GM23338 (cell line): ENCODE measurements around the gene SDF2L1. TPM values are rescaled to one million over a fixed set of nuclear protein-coding genes. Genes with fewer than 3 reads are reported as not detected.

Experiments used
- ATAC-seq: fragments of 200-7000 bp; cut with Tn5 transposase; 3 replicates; pipeline ENCODE4 v1.9.1; 2020
- DNase-seq: peaks from one replicate; pipeline ENCODE4 v3.0.0-alpha.2; 2015; ENCODE audit warnings: low spot score
- H2AFZ ChIP-seq: fragments of 200-600 bp; sonication (generic); 2 replicates; pipeline ENCODE4 v1.8.0; 2016; ENCODE audit warnings: antibody characterized with exemption, mild to moderate bottlenecking, moderate library complexity
- H3F3A ChIP-seq: fragments of 200-600 bp; sonication (generic); replicated peaks from 2 replicates; pipeline ENCODE4 v1.8.0; 2017; ENCODE audit warnings: antibody characterized with exemption, mixed run types, low read depth
- H3K27ac ChIP-seq: fragments of 200-600 bp; sonication (generic); 2 replicates; pipeline ENCODE4 v1.6.1; 2016; ENCODE audit warnings: low read depth
- H3K27me3 ChIP-seq: fragments of 200-600 bp; sonication (generic); 2 replicates; pipeline ENCODE4 v1.8.0; 2016; ENCODE audit warnings: mild to moderate bottlenecking, mixed run types, moderate library complexity; ENCODE audit not compliant: insufficient read depth
- H3K36me3 ChIP-seq: fragments of 200-600 bp; sonication (generic); 2 replicates; pipeline ENCODE4 v1.8.0; 2016; ENCODE audit warnings: mild to moderate bottlenecking; ENCODE audit not compliant: insufficient read depth
- H3K4me1 ChIP-seq: fragments of 200-600 bp; sonication (generic); 2 replicates; pipeline ENCODE4 v1.8.0; 2016; ENCODE audit warnings: mild to moderate bottlenecking, moderate library complexity; ENCODE audit not compliant: insufficient read depth
- H3K4me2 ChIP-seq: fragments of 200-600 bp; sonication (generic); 2 replicates; pipeline ENCODE4 v1.7.1; 2017; ENCODE audit warnings: mixed run types
- H3K4me3 ChIP-seq: fragments of 200-600 bp; sonication (generic); 2 replicates; pipeline ENCODE4 v1.6.1; 2016; ENCODE audit warnings: mixed run types
- H3K79me2 ChIP-seq: fragments of 200-600 bp; sonication (generic); replicated peaks from 2 replicates; pipeline ENCODE4 v1.8.0; 2017; ENCODE audit warnings: mild to moderate bottlenecking; ENCODE audit not compliant: insufficient read depth
- H3K9me2 ChIP-seq: fragments of 200-600 bp; sonication (generic); 2 replicates; pipeline ENCODE4 v1.8.0; 2017; ENCODE audit not compliant: insufficient read depth
- H4K20me1 ChIP-seq: fragments of 200-600 bp; sonication (generic); replicated peaks from 2 replicates; pipeline ENCODE4 v1.8.0; 2017; ENCODE audit warnings: mild to moderate bottlenecking; ENCODE audit not compliant: insufficient read depth
- H3K27ac Mint-ChIP-seq: 2 replicates; pipeline ENCODE4 v1.8.0; 2020; ENCODE audit warnings: inconsistent platforms, mild to moderate bottlenecking, moderate library complexity, mixed read lengths
- H3K27me3 Mint-ChIP-seq: 3 replicates; pipeline ENCODE4 v1.8.0; 2022; ENCODE audit warnings: low read depth, mild to moderate bottlenecking, moderate library complexity, mixed read lengths, inconsistent platforms; ENCODE audit not compliant: insufficient read depth, poor library complexity
- H3K36me3 Mint-ChIP-seq: 3 replicates; pipeline ENCODE4 v1.8.0; 2021; ENCODE audit warnings: low read depth, mild to moderate bottlenecking, inconsistent platforms, moderate library complexity, mixed read lengths
- H3K4me1 Mint-ChIP-seq: 3 replicates; pipeline ENCODE4 v1.8.0; 2020; ENCODE audit warnings: mild to moderate bottlenecking, inconsistent platforms, mixed read lengths
- H3K4me3 Mint-ChIP-seq: 3 replicates; pipeline ENCODE4 v1.8.0; 2021; ENCODE audit warnings: moderate library complexity, mild to moderate bottlenecking, inconsistent platforms, mixed read lengths
- H3K9me3 Mint-ChIP-seq: 3 replicates; pipeline ENCODE4 v1.8.0; 2020; ENCODE audit warnings: moderate library complexity, mild to moderate bottlenecking, inconsistent platforms, mixed read lengths
- CREB1 ChIP-seq: fragments of 250-450 bp; sonication (Bioruptor Pico); IDR thresholded peaks from 2 replicates; pipeline ENCODE4 v1.5.0; 2020; ENCODE audit warnings: low read depth, mild to moderate bottlenecking, moderate library complexity
- ETS1 ChIP-seq: IDR thresholded peaks from 2 replicates; pipeline ENCODE4 v1.6.1; 2016; ENCODE audit warnings: antibody characterized with exemption
- POLR2AphosphoS5 ChIP-seq: IDR thresholded peaks from 2 replicates; pipeline ENCODE4 v1.6.1; 2016; ENCODE audit warnings: antibody characterized with exemption, low read depth
- REST ChIP-seq: IDR thresholded peaks from one replicate; pipeline ENCODE4 v1.6.1; 2018; ENCODE audit warnings: antibody characterized with exemption; ENCODE audit not compliant: unreplicated experiment
- STAT1 ChIP-seq: IDR thresholded peaks from one replicate; pipeline ENCODE4 v1.6.1; 2016; ENCODE audit warnings: antibody characterized with exemption; ENCODE audit not compliant: unreplicated experiment
- ZNF114 ChIP-seq: fragments of 250-450 bp; sonication (Bioruptor Pico); IDR thresholded peaks from 2 replicates; pipeline ENCODE4 v1.5.0; 2020; ENCODE audit warnings: mild to moderate bottlenecking, moderate library complexity
- ZNF331 ChIP-seq: fragments of 250-450 bp; sonication (Bioruptor Pico); IDR thresholded peaks from 2 replicates; pipeline ENCODE4 v1.5.0; 2020; ENCODE audit warnings: low read depth, mild to moderate bottlenecking, moderate library complexity
- ZNF462 ChIP-seq: fragments of 250-450 bp; sonication (Bioruptor Pico); IDR thresholded peaks from 2 replicates; pipeline ENCODE4 v1.5.0; 2020; ENCODE audit warnings: mild to moderate bottlenecking, moderate library complexity
- polyA plus RNA-seq: library from polyadenylated mRNA; unstranded; fragments of >200 nt; fragmentation: Nextera tagmentation; extraction: Ambion mirVana; gene quantifications from 2 replicates; pipeline ENCODE4 v1.2.1, GENCODE V29; 2016
- total RNA-seq: library from RNA; depleted of rRNA; stranded (reverse); fragments of >200 nt; shearing (Covaris generic); gene quantifications from 2 replicates; pipeline ENCODE4 v1.2.3, GENCODE V29; 2014

SDF2L1 gene
- total and polyA plus RNA-seq, 2 experiments from 2014 or later: 62.3 to 72.7 TPM

DNA sequence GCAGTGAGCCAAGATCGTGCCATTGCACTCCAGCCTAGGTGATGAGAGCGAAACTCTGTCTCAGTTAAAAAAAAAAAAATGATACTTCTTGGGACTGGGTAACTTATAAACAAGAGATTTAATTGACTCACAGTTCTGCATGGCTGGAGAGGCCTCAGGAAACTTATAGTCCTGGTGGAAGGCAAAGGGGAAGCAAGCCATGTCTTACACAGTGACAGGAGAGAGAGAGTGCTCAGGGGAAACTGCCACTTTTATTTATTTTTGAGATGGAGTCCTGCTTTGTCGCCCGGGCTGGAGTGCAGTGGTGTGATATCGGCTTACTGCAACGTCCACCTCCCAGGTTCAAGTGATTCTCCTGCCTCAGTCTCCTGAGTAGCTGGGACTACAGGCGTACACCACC lies 8.2 kb downstream of the SDF2L1 start:
- Histone ChIP-seq H3K36me3 (peaks cover 12% of the 10 kb centered on the region; the same call in 1 of the 2 replicates), H3F3A (peaks cover 31% of the 10 kb centered on the region), H3K27me3 (no peaks in the 10 kb centered on the region), H2AFZ (no peak overlapping the region), H3K4me2 (peak overlapping the region; percentile 87), H3K79me2 (peaks cover 7% of the 10 kb centered on the region), H3K27ac (no peak overlapping the region), H3K9me2 (no peaks in the 10 kb centered on the region), H4K20me1 (no peaks in the 10 kb centered on the region; the same call in 1 of the 2 replicates), H3K4me1 (peaks cover 19% of the 10 kb centered on the region), H3K4me3 (no peak overlapping the region; the same call in 1 of the 2 replicates)
- peaks cover 10% of the 10 kb centered on the region for H3K27me3 Mint-ChIP-seq
- peaks cover 21% of the 10 kb centered on the region; the same call in 2 of the 3 replicates for H3K4me1 Mint-ChIP-seq
- ATAC-seq: no peak
- peaks cover 40% of the 10 kb centered on the region for H3K36me3 Mint-ChIP-seq
- H3K9me3 Mint-ChIP-seq: no peaks in the 10 kb centered on the region
- H3K27ac Mint-ChIP-seq: no peak overlapping the region
- peak overlapping the region; percentile 94 for H3K4me3 Mint-ChIP-seq
- TF ChIP-seq CREB1 (CRISPR knock-in tag) (no peak), STAT1 (no peak), ZNF114 (CRISPR knock-in tag) (no peak), ETS1 (no peak), ZNF462 (CRISPR knock-in tag) (no peak), POLR2AphosphoS5 (no peak), REST (no peak), ZNF331 (CRISPR knock-in tag) (no peak)
- DNase-seq: no peak
